HG03066 (cell line): ENCODE data around the gene GLI3.

Source experiments
- ATAC-seq: cut with Tn5 transposase; IDR thresholded peaks from one replicate; pipeline ENCODE4 v1.9.1; 2021; ENCODE audit warnings: low read depth; ENCODE audit not compliant: unreplicated experiment

Gene GLI3

DNA sequence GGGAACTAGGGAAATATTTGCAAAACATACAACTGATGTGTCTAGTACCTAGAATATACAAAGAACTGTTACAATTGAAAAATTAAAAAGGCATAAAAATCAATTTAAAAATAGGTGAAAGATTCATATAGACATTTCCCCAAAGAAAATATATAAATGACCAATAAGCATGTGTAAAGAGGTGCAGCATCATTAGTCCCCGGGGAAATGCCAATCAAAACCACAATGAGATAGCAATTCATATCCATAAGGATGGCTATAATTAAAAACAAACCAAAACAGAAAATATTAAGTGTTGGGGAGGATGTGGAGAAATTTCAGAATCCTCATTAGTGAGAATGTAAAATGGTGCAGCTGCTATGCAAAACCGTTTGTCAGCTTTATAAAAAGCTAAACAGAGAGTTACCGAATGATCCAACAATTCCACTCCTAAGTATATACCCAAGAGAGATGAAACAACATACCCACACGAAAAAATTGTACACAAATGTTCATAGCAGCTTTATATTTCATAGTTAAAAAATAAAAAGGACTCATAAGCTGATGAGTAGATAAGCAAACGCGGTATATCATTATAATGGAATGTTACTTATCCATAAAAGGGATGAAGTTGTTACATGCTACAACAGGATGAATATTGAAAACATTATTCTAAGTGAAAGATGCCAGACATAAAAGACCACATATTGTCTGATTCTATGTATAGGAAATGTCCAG, 324.0 kb downstream of the GLI3 start:
- ATAC-seq: no peak

DNA sequence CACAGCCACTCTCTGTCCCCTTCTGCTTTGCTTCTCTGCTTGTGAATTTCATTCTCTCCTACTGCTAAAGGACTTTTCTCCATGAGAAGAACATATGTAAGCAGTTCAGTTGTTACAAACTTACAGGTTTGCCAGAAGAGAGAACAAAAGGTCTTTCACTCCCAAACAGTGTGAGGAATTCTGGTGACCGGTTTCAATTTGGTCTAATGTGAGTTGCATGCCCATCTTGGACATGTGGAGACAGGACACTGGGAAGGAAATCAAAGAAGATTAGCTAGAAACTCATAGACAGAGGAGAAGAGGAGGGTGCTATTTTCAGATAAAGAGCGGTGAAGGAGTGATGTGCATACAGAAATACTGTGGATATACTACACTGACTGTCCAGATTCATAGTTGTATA, 324.6 kb downstream of the GLI3 start:
- no peak for ATAC-seq

DNA sequence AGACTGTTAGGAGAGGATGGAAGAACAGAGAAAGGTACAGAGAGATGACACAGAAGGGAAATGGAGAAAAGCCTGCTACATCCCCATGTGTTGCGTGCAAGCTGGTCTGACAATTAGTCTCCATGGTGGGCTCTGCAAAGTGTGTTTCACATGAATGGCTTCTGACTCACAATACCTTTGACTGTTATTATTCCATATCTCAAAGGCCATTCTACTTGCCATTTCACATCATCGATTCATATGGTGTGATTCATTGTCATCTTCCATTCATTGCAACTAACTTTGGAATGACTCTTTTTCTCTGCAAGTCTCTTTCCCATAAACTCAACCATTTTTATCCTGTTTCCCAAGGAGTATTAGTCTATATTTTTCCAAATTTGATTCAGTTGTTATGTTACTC, 325.2 kb downstream of the GLI3 start:
- no peak for ATAC-seq
